ENCODE results near the gene ALPL. TPM values are rescaled to one million over a fixed set of nuclear protein-coding genes. Genes with fewer than 3 reads are reported as not detected.
"Not testable (repeated sequence)": the region's sequence is repeated elsewhere in the genome, so short reads cannot be mapped to it uniquely, and the experiment has no call there.

ALPL gene
- total RNA-seq, 1 donor from 2014 or later = 16.7 TPM

- Mint-ChIP-seq H3K27ac (ENCODE audit: unreplicated experiment) (no peak overlapping the region), H3K4me3 (no peak overlapping the region), H3K27me3 (ENCODE audit: low read depth) (no peaks in the 10 kb centered on the region), H3K36me3 (ENCODE audit: low read depth) (no peaks in the 10 kb centered on the region), H3K9me3 (no peaks in the 10 kb centered on the region), H3K4me1 (peaks cover 9% of the 10 kb centered on the region)
- no peak for DNase-seq (ENCODE audit: low read depth, low spot score)
- TF ChIP-seq CTCF (conservative IDR thresholded peaks at IDR 0.05) = no peak
These were observed 55.4 kb downstream of the ALPL start for GRCh38 chr1:21564521-21565095.

- DNase-seq (ENCODE audit: low read depth, low spot score) = no peak
- Mint-ChIP-seq H3K36me3 (ENCODE audit: low read depth) (no peaks in the 10 kb centered on the region), H3K4me3 (no peak overlapping the region), H3K9me3 (no peaks in the 10 kb centered on the region), H3K27ac (ENCODE audit: unreplicated experiment) (peak overlapping the region; percentile 83), H3K4me1 (peaks cover 9% of the 10 kb centered on the region), H3K27me3 (ENCODE audit: low read depth) (no peaks in the 10 kb centered on the region)
- TF ChIP-seq CTCF (conservative IDR thresholded peaks at IDR 0.05) = no peak
These were observed 56.1 kb downstream of the ALPL start for GRCh38 chr1:21565285-21565684.

GRCh38 chr1:21566361-21566760, 57.1 kb downstream of the ALPL start:
- DNase-seq (ENCODE audit: low read depth, low spot score); H3K27me3 Mint-ChIP-seq (ENCODE audit: low read depth); H3K4me1 Mint-ChIP-seq; H3K27ac Mint-ChIP-seq (ENCODE audit: unreplicated experiment); H3K4me3 Mint-ChIP-seq; H3K36me3 Mint-ChIP-seq (ENCODE audit: low read depth); H3K9me3 Mint-ChIP-seq: not testable (repeated sequence)

- Mint-ChIP-seq H3K27ac (ENCODE audit: unreplicated experiment) (no peak overlapping the region), H3K9me3 (no peaks in the 10 kb centered on the region), H3K4me3 (no peak overlapping the region), H3K36me3 (ENCODE audit: low read depth) (no peaks in the 10 kb centered on the region), H3K27me3 (ENCODE audit: low read depth) (no peaks in the 10 kb centered on the region), H3K4me1 (peaks cover 9% of the 10 kb centered on the region)
- no peak for DNase-seq (ENCODE audit: low read depth, low spot score)
- no peak for TF ChIP-seq CTCF (conservative IDR thresholded peaks at IDR 0.05)
These were observed 58.2 kb downstream of the ALPL start for GRCh38 chr1:21567241-21568005.

- H3K9me3 Mint-ChIP-seq = no peaks in the 10 kb centered on the region
- H3K27me3 Mint-ChIP-seq (ENCODE audit: low read depth) = no peaks in the 10 kb centered on the region
- H3K4me1 Mint-ChIP-seq = peaks cover 9% of the 10 kb centered on the region
- H3K27ac Mint-ChIP-seq (ENCODE audit: unreplicated experiment) = no peak overlapping the region
- no peak for DNase-seq (ENCODE audit: low read depth, low spot score)
- no peaks in the 10 kb centered on the region for H3K36me3 Mint-ChIP-seq (ENCODE audit: low read depth)
- H3K4me3 Mint-ChIP-seq = no peak overlapping the region
- TF ChIP-seq CTCF (conservative IDR thresholded peaks at IDR 0.05) = no peak
These were observed 59.0 kb downstream of the ALPL start for GRCh38 chr1:21568006-21568746.
